IMR-90 (cell line): Measurements from ENCODE around the gene SCG5. TPM values are rescaled to one million over a fixed set of nuclear protein-coding genes. Genes with fewer than 3 reads are reported as not detected.

ENCODE experiments used
- ATAC-seq: fragments of 200-7000 bp; cut with Tn5 transposase; 2 replicates; pipeline ENCODE4 v1.9.1; 2020; ENCODE audit warnings: low read depth, mild to moderate bottlenecking, moderate library complexity
- BruUV-seq: library from RNA; stranded (reverse); fragments of 400-500 nt; replicated peaks from 2 replicates; lab custom pipeline; 2021; lab: Mats Ljungman, UMichigan
- CTCF ChIA-PET: fragments of 300-600 bp; formaldehyde crosslinking; extraction: SDS; loops from one replicate; lab custom pipeline; 2021; ENCODE audit warnings: antibody characterized with exemption; lab: Yijun Ruan, JAX
- POLR2A ChIA-PET: fragments of 300-600 bp; sonication (Branson Sonifier 250); formaldehyde crosslinking; loops from one replicate; lab custom pipeline; 2022; ENCODE audit warnings: antibody characterized with exemption; ENCODE audit not compliant: unreplicated experiment; lab: Charles Lee
- DNase-seq: peaks from one replicate; pipeline ENCODE4 v3.0.0; 2013
- H2AFZ ChIP-seq: replicated peaks from 2 replicates; pipeline ENCODE3; 2013; ENCODE audit warnings: low read length, mild to moderate bottlenecking; ENCODE audit not compliant: poor library complexity
- H2AK5ac ChIP-seq: 2 replicates; pipeline ENCODE4 v1.6.1; 2013; ENCODE audit warnings: low read depth, low read length, inconsistent platforms
- H2AK9ac ChIP-seq: replicated peaks from 2 replicates; pipeline ENCODE3; 2013; ENCODE audit warnings: mild to moderate bottlenecking, low read depth, low read length, moderate library complexity; ENCODE audit not compliant: poor library complexity
- H2BK120ac ChIP-seq: 2 replicates; pipeline ENCODE4 v1.6.1; 2013; ENCODE audit warnings: low read depth, low read length, inconsistent platforms
- H2BK15ac ChIP-seq: 3 replicates; pipeline ENCODE4 v1.6.1; 2013; ENCODE audit warnings: low read depth, low read length, inconsistent platforms
- H2BK20ac ChIP-seq: 2 replicates; pipeline ENCODE4 v1.6.1; 2013; ENCODE audit warnings: low read depth, mild to moderate bottlenecking, inconsistent platforms, low read length, moderate library complexity
- H2BK5ac ChIP-seq: 2 replicates; pipeline ENCODE4 v1.6.1; 2013; ENCODE audit warnings: mild to moderate bottlenecking, low read depth, low read length, inconsistent platforms; ENCODE audit not compliant: poor library complexity, severe bottlenecking
- H3K14ac ChIP-seq: replicated peaks from 2 replicates; pipeline ENCODE4 v1.6.1; 2013; ENCODE audit warnings: low read depth, low read length, inconsistent platforms
- H3K18ac ChIP-seq: 2 replicates; pipeline ENCODE4 v1.6.1; 2013; ENCODE audit warnings: low read depth, low read length, control low read depth
- H3K23ac ChIP-seq: 2 replicates; pipeline ENCODE4 v1.6.1; 2013; ENCODE audit warnings: low read depth, low read length, inconsistent platforms
- H3K27ac ChIP-seq: 2 replicates; pipeline ENCODE4 v1.5.1; 2013; ENCODE audit warnings: mild to moderate bottlenecking, control low read depth, low read length; ENCODE audit not compliant: insufficient read depth
- H3K27me3 ChIP-seq: 2 replicates; pipeline ENCODE4 v1.6.1; 2013; ENCODE audit warnings: low read length; ENCODE audit not compliant: control insufficient read depth, insufficient read depth
- H3K36me3 ChIP-seq: 2 replicates; pipeline ENCODE4 v1.6.1; 2013; ENCODE audit warnings: low read length, mixed read lengths; ENCODE audit not compliant: control insufficient read depth, insufficient read depth
- H3K4ac ChIP-seq: 2 replicates; pipeline ENCODE4 v1.6.1; 2013; ENCODE audit warnings: low read depth, low read length, inconsistent platforms
- H3K4me1 ChIP-seq: 2 replicates; pipeline ENCODE4 v1.6.1; 2013; ENCODE audit warnings: low read length, mixed read lengths; ENCODE audit not compliant: control insufficient read depth, insufficient read depth
- H3K4me2 ChIP-seq: 2 replicates; pipeline ENCODE4 v1.6.1; 2013; ENCODE audit warnings: low read depth, mild to moderate bottlenecking, control low read depth, low read length, moderate library complexity
- H3K4me3 ChIP-seq: 2 replicates; pipeline ENCODE4 v1.5.1; 2013; ENCODE audit warnings: low read depth, mild to moderate bottlenecking, control low read depth, low read length, moderate library complexity; ENCODE audit not compliant: insufficient read depth
- H3K56ac ChIP-seq: 2 replicates; pipeline ENCODE4 v1.6.1; 2013; ENCODE audit warnings: low read length, inconsistent platforms; ENCODE audit not compliant: insufficient read depth; ENCODE audit errors: extremely low read depth
- H3K79me1 ChIP-seq, 2 experiments: 2 replicates each; pipeline ENCODE4 v1.6.1; 2013; ENCODE audit warnings: low read length in 2 of 2, inconsistent platforms in 1 of 2, low read depth in 1 of 2
- H3K9ac ChIP-seq: 2 replicates; pipeline ENCODE4 v1.6.1; 2013; ENCODE audit warnings: low read depth, low read length, control low read depth
- H3K9me1 ChIP-seq: 2 replicates; pipeline ENCODE4 v1.6.1; 2013; ENCODE audit warnings: low read length, inconsistent platforms; ENCODE audit not compliant: insufficient read depth
- H3K9me3 ChIP-seq: 2 replicates; pipeline ENCODE4 v1.6.1; 2013; ENCODE audit warnings: low read length; ENCODE audit not compliant: control insufficient read depth, insufficient read depth
- H4K20me1 ChIP-seq: 2 replicates; pipeline ENCODE4 v1.6.1; 2013; ENCODE audit warnings: low read length, inconsistent platforms; ENCODE audit not compliant: insufficient read depth
- H4K5ac ChIP-seq: 2 replicates; pipeline ENCODE4 v1.6.1; 2013; ENCODE audit warnings: mild to moderate bottlenecking, low read depth, low read length, control low read depth
- H4K8ac ChIP-seq, 2 experiments: 2 replicates each; pipeline ENCODE4 v1.6.1; 2013; ENCODE audit warnings: low read depth in 2 of 2, low read length in 2 of 2, control low read depth in 1 of 2, inconsistent platforms in 1 of 2
- H4K91ac ChIP-seq: 2 replicates; pipeline ENCODE4 v1.6.1; 2013; ENCODE audit warnings: low read depth, low read length, inconsistent platforms; ENCODE audit not compliant: insufficient read depth
- CEBPB ChIP-seq: IDR thresholded peaks from 2 replicates; pipeline ENCODE4 v1.6.1; 2012; ENCODE audit warnings: low read depth, low read length, improper control_type of control experiment
- CTCF ChIP-seq: conservative IDR thresholded peaks from 2 replicates; pipeline ENCODE4 v1.5.1; 2012; ENCODE audit warnings: mild to moderate bottlenecking, low read depth, low read length, improper control_type of control experiment
- MAFK ChIP-seq: IDR thresholded peaks from 2 replicates; pipeline ENCODE4 v1.6.1; 2012; ENCODE audit warnings: low read depth, low read length, improper control_type of control experiment
- MXI1 ChIP-seq: IDR thresholded peaks from 2 replicates; pipeline ENCODE4 v1.6.1; 2012; ENCODE audit warnings: low read depth, mild to moderate bottlenecking, low read length, moderate library complexity, borderline replicate concordance
- POLR2A ChIP-seq: IDR thresholded peaks from 2 replicates; pipeline ENCODE4 v1.6.1; 2012; ENCODE audit warnings: mild to moderate bottlenecking, low read depth, low read length
- RAD21 ChIP-seq: IDR thresholded peaks from 2 replicates; pipeline ENCODE4 v1.6.1; 2012; ENCODE audit warnings: low read length, improper control_type of control experiment
- SMC3 ChIP-seq: fragments of 150-350 bp; IDR thresholded peaks from 2 replicates; pipeline ENCODE4 v1.6.1; 2016; ENCODE audit warnings: low read depth, mild to moderate bottlenecking, antibody characterized with exemption, low read length, moderate library complexity
- WGBS, 2 experiments: methylation state at CpG; one replicate each; pipeline versions ENCODE4 v1.1.5 to v1.1.7; 2013; ENCODE audit warnings: missing lambda C conversion rate in 2 of 2; ENCODE audit not compliant: insufficient read length in 1 of 2; ENCODE audit errors: extremely low coverage in 2 of 2; 5-methylcytosine and 5-hydroxymethylcytosine counted together
- dilution Hi-C: fragments of 300-500 bp; cut with HindIII; formaldehyde crosslinking; loops from one replicate; pipeline ENCODE4 v1.14.3; 2018; ENCODE audit warnings: low sequenced_read_pairs; ENCODE audit not compliant: unreplicated experiment
- in situ Hi-C: fragments of 300-500 bp; cut with MboI; formaldehyde crosslinking; loops from 3 replicates; pipeline ENCODE4 v1.14.3; 2019; ENCODE audit warnings: low sequenced_read_pairs, inconsistent platforms, mixed read lengths
- intact Hi-C: fragments of 100-400 bp; cut with micrococcal nuclease; formaldehyde crosslinking; loops from 2 replicates; pipeline ENCODE4 v1.10.0; 2022
- polyA plus RNA-seq, 3 experiments: library from polyadenylated mRNA; depleted of rRNA; stranded (reverse); fragments of >200 nt; gene quantifications; 2 replicates each; pipeline ENCODE4 v1.2.3, GENCODE V29; 2012; ENCODE audit warnings: low replicate concordance in 1 of 3
- total RNA-seq: library from RNA; depleted of rRNA; stranded (reverse); fragments of >200 nt; gene quantifications from 2 replicates; pipeline ENCODE4 v1.2.3, GENCODE V29; 2012
- TF ChIP-seq, protein P1 (sequence below): fragments of 150-350 bp; IDR thresholded peaks from 2 replicates; pipeline ENCODE4 v1.6.1; 2017; ENCODE audit warnings: mild to moderate bottlenecking, antibody characterized with exemption, low read length, low read depth

The SCG5 gene
- total and polyA plus RNA-seq, 2 of the 4 experiments (the other 2 are of a cell fraction): 7.9 to 16.8 TPM

DNA sequence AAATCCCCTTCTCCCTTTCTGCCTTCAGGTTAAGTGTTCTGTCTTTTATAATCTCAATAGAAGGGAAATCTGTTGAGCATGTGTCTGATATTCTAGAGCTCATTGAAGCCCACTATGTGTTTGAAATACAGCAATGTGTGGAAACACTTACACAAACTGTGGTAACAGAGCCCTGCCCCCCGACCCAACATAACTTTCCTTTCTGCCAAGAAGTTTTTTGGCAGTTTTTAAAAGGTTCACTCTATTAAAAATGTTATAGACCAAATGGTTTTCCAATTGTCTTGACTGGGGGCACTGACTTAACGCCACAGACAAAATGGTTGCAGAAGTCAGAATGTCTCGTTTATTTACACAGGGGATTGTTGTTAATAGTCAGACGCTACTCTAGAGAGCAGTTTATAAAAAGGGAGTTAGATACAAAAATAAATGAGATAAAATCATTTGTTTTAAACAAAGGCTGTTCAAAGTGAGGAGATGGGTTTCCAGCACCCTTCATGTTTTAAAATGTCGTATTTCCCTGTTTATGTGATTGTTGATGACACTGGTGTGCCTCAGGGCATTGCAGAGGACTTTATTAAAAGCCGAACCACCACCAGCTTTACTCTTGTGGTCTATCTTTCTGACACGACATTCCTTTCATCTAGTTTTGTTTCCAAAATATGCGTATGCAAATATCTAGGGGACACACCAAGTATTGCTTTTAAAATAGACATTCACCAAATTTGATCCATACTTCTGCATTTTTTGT, 49.6 kb downstream of the SCG5 start:
- Histone ChIP-seq H3K18ac (no peak overlapping the region), H4K8ac (no peak overlapping the region), H3K56ac (no peak overlapping the region), H2AK9ac (no peak overlapping the region), H3K23ac (no peak overlapping the region), H3K36me3 (no peaks in the 10 kb centered on the region), H3K9me3 (no peaks in the 10 kb centered on the region), H2BK120ac (no peak overlapping the region), H4K20me1 (no peaks in the 10 kb centered on the region), H2AFZ (no peak overlapping the region), H3K27ac (no peak overlapping the region), H3K4ac (no peak overlapping the region), H2BK20ac (no peak overlapping the region), H3K4me3 (no peak overlapping the region), H3K9ac (no peak overlapping the region), H2BK5ac (no peak overlapping the region), H3K14ac (no peak overlapping the region; the same call in 1 of the 2 replicates), H2AK5ac (no peak overlapping the region), H4K91ac (no peak overlapping the region), H3K79me1 (0 out of 4 replicates have a peak, but pooled peaks cover 0 to 3% of the 10 kb centered on the region in 2 experiments), H4K5ac (no peak overlapping the region), H2BK15ac (no peak overlapping the region; the same call in 2 of the 3 replicates), H3K9me1 (peaks cover 5% of the 10 kb centered on the region), H3K27me3 (no peaks in the 10 kb centered on the region; the same call in 1 of the 2 replicates), H3K4me2 (no peak overlapping the region), H3K4me1 (peaks cover 9% of the 10 kb centered on the region; the same call in 1 of the 2 replicates)
- ChIA-PET POLR2A (interaction anchor here (0.7 kb wide), 1 partner anchor 10 kb away, joined by 3 read pairs; no protein-coding TSS in a partner anchor), CTCF (interaction anchor here (1.0 kb wide), 1 partner anchor 10 kb away, joined by 4 read pairs; no protein-coding TSS in a partner anchor)
- in situ Hi-C loops (no loop called here), intact Hi-C loops (no loop called here), dilution Hi-C loops (no loop called here)
- WGBS, 2 experiments: 73% methylated on average over 2 of the region's 8 CpGs; no CpG with 5 or more reads in 1 of the 2 experiments
- ATAC-seq (peak; percentile 44), DNase-seq (no peak)
- BruUV-seq: no TSS peak
- TF ChIP-seq RAD21: no peak
- no peak for TF ChIP-seq CTCF
- no peak for TF ChIP-seq CEBPB
- no peak for TF ChIP-seq MAFK
- no peak for TF ChIP-seq MXI1
- TF ChIP-seq, protein P1, sequence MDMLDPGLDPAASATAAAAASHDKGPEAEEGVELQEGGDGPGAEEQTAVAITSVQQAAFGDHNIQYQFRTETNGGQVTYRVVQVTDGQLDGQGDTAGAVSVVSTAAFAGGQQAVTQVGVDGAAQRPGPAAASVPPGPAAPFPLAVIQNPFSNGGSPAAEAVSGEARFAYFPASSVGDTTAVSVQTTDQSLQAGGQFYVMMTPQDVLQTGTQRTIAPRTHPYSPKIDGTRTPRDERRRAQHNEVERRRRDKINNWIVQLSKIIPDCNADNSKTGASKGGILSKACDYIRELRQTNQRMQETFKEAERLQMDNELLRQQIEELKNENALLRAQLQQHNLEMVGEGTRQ: no peak
- no peak for TF ChIP-seq SMC3
- no peak for TF ChIP-seq POLR2A
